ENCODE data around the gene TBX5. TPM values are rescaled to one million over a fixed set of nuclear protein-coding genes. Genes with fewer than 3 reads are reported as not detected.

The TBX5 gene
- total and polyA plus RNA-seq, 2 donors (not counting 1 experiment from before 2014, with no cell fraction given) = 16.8 to 19.4 TPM

DNA sequence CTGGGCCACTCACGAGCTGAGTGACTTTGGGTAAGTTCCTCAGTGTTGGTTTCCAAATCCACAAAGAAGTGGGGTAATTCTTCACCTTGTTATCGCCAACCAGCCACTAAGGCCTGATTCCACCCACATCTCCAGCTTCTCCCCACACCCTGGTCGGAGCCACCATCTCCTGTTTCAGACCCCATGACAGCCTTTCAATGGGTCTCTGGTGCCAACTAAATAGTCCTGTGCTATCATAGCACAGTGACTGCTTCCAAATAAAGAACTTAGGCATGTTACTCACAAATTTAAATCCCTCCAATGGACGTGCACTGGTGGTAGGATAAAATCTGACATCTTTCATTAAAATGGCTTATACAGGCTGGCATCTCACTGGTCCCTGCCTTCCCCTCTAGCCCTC, 44.0 kb downstream of the TBX5 start:
- Histone ChIP-seq H3K4me3 (replicated peaks in 1 of 4; ENCODE audit: control extremely low read depth in 1 of 4, insufficient read depth in 1 of 4, low read depth in 3 of 4, low read length in 4 of 4) (no peak overlapping the region), H2AFZ (ENCODE audit: low read length) (no peak overlapping the region), H3K9me3 (ENCODE audit: control insufficient read depth, insufficient read depth, low read depth, low read length) (no peaks in the 10 kb centered on the region), H4K20me1 (ENCODE audit: control insufficient read depth, extremely low read depth, insufficient read depth, low read length) (no peaks in the 10 kb centered on the region), H3K27ac (ENCODE audit: insufficient read depth, low read length) (no peak overlapping the region), H3K36me3 (ENCODE audit: control insufficient read depth, insufficient read depth, low read length) (peaks cover 25% of the 10 kb centered on the region), H3K9ac (ENCODE audit: insufficient read depth, low read length) (no peak overlapping the region), H3K4me2 (ENCODE audit: extremely low read depth, insufficient read depth, low read length) (no peak overlapping the region), H3K79me2 (ENCODE audit: control insufficient read depth, insufficient read depth, low read length) (no peaks in the 10 kb centered on the region), H3K27me3 (ENCODE audit: control insufficient read depth, insufficient read depth, low read length) (no peaks in the 10 kb centered on the region), H3K4me1 (ENCODE audit: control insufficient read depth, extremely low read depth, insufficient read depth, low read length) (no peaks in the 10 kb centered on the region)
- no peak for TF ChIP-seq EZH2 (IDR thresholded peaks at IDR 0.05; ENCODE audit: low read length, missing control alignments)
- TF ChIP-seq, protein P1, sequence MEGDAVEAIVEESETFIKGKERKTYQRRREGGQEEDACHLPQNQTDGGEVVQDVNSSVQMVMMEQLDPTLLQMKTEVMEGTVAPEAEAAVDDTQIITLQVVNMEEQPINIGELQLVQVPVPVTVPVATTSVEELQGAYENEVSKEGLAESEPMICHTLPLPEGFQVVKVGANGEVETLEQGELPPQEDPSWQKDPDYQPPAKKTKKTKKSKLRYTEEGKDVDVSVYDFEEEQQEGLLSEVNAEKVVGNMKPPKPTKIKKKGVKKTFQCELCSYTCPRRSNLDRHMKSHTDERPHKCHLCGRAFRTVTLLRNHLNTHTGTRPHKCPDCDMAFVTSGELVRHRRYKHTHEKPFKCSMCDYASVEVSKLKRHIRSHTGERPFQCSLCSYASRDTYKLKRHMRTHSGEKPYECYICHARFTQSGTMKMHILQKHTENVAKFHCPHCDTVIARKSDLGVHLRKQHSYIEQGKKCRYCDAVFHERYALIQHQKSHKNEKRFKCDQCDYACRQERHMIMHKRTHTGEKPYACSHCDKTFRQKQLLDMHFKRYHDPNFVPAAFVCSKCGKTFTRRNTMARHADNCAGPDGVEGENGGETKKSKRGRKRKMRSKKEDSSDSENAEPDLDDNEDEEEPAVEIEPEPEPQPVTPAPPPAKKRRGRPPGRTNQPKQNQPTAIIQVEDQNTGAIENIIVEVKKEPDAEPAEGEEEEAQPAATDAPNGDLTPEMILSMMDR (conservative IDR thresholded peaks at IDR 0.05 in 1 of 2, IDR thresholded peaks at IDR 0.05 in 1 of 2; ENCODE audit: low read depth in 1 of 2, low read length in 2 of 2) = no peak
- no peak for DNase-seq (ENCODE audit: low read depth in 2 of 2)

- H3K4me2 ChIP-seq (ENCODE audit: extremely low read depth, insufficient read depth, low read length) = no peak overlapping the region
- no peak for TF ChIP-seq EZH2 (IDR thresholded peaks at IDR 0.05; ENCODE audit: low read length, missing control alignments)
- TF ChIP-seq, protein P1 (conservative IDR thresholded peaks at IDR 0.05 in 1 of 2, IDR thresholded peaks at IDR 0.05 in 1 of 2; ENCODE audit: low read depth in 1 of 2, low read length in 2 of 2) = no peak
- no peak for DNase-seq (ENCODE audit: low read depth in 2 of 2)
- H3K27ac ChIP-seq (ENCODE audit: insufficient read depth, low read length) = no peak overlapping the region
- no peaks in the 10 kb centered on the region for H3K9me3 ChIP-seq (ENCODE audit: control insufficient read depth, insufficient read depth, low read depth, low read length)
- H2AFZ ChIP-seq (ENCODE audit: low read length) = no peak overlapping the region
- H4K20me1 ChIP-seq (ENCODE audit: control insufficient read depth, extremely low read depth, insufficient read depth, low read length) = no peaks in the 10 kb centered on the region
- no peaks in the 10 kb centered on the region for H3K27me3 ChIP-seq (ENCODE audit: control insufficient read depth, insufficient read depth, low read length)
- H3K4me1 ChIP-seq (ENCODE audit: control insufficient read depth, extremely low read depth, insufficient read depth, low read length) = no peaks in the 10 kb centered on the region
- peaks cover 23% of the 10 kb centered on the region for H3K36me3 ChIP-seq (ENCODE audit: control insufficient read depth, insufficient read depth, low read length)
- H3K79me2 ChIP-seq (ENCODE audit: control insufficient read depth, insufficient read depth, low read length) = no peaks in the 10 kb centered on the region
- no peak overlapping the region for H3K9ac ChIP-seq (ENCODE audit: insufficient read depth, low read length)
- H3K4me3 ChIP-seq (replicated peaks in 1 of 4; ENCODE audit: control extremely low read depth in 1 of 4, insufficient read depth in 1 of 4, low read depth in 3 of 4, low read length in 4 of 4) = no peak overlapping the region
These were observed 44.4 kb downstream of the TBX5 start for GRCh38 chr12:114361545-114361944.

DNA sequence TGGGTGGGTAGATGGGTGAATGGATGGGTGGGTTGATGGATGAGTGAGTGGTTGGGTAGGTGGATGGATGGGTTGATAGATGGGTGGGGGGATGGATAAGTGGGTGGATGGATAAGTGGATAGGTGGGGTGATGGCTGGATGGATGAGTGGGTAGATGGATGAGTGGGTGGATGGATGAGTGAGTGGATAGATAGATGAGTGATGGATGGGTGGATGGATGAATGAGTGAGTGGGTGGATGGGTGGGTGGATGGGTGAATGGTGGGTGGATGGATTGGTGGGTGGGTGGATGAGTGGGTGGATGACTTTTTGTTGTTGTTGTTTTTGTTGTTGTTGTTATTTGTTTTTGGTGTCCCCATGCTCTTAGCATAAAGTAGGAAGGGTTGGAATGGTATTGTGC, 45.5 kb downstream of the TBX5 start:
- H4K20me1 ChIP-seq (ENCODE audit: control insufficient read depth, extremely low read depth, insufficient read depth, low read length) = no peaks in the 10 kb centered on the region

More for the DNA sequence above, 45.5 kb downstream of the TBX5 start:
- H3K4me2 ChIP-seq (ENCODE audit: extremely low read depth, insufficient read depth, low read length) = no peak overlapping the region
- peaks cover 17% of the 10 kb centered on the region for H3K36me3 ChIP-seq (ENCODE audit: control insufficient read depth, insufficient read depth, low read length)
- H3K27ac ChIP-seq (ENCODE audit: insufficient read depth, low read length) = no peak overlapping the region
- no peaks in the 10 kb centered on the region for H3K79me2 ChIP-seq (ENCODE audit: control insufficient read depth, insufficient read depth, low read length)
- H3K4me1 ChIP-seq (ENCODE audit: control insufficient read depth, extremely low read depth, insufficient read depth, low read length) = no peaks in the 10 kb centered on the region
- no peaks in the 10 kb centered on the region for H3K9me3 ChIP-seq (ENCODE audit: control insufficient read depth, insufficient read depth, low read depth, low read length)
- no peak for DNase-seq (ENCODE audit: low read depth in 2 of 2)
- H3K27me3 ChIP-seq (ENCODE audit: control insufficient read depth, insufficient read depth, low read length) = no peaks in the 10 kb centered on the region
- no peak overlapping the region for H2AFZ ChIP-seq (ENCODE audit: low read length)
- H3K9ac ChIP-seq (ENCODE audit: insufficient read depth, low read length) = no peak overlapping the region
- TF ChIP-seq EZH2 (IDR thresholded peaks at IDR 0.05; ENCODE audit: low read length, missing control alignments) = no peak
- TF ChIP-seq, protein P1 (conservative IDR thresholded peaks at IDR 0.05 in 1 of 2, IDR thresholded peaks at IDR 0.05 in 1 of 2; ENCODE audit: low read depth in 1 of 2, low read length in 2 of 2) = no peak
- no peak overlapping the region for H3K4me3 ChIP-seq (replicated peaks in 1 of 4; ENCODE audit: control extremely low read depth in 1 of 4, insufficient read depth in 1 of 4, low read depth in 3 of 4, low read length in 4 of 4)
